IPS DF 4.7 (cell line): ENCODE results near the gene ILF2.

Experiments used
- DNase-seq: peaks from one replicate; pipeline ENCODE4 v3.0.0-alpha.2; 2013; ENCODE audit warnings: low spot score; ENCODE audit errors: extremely low read depth

Gene ILF2

DNA sequence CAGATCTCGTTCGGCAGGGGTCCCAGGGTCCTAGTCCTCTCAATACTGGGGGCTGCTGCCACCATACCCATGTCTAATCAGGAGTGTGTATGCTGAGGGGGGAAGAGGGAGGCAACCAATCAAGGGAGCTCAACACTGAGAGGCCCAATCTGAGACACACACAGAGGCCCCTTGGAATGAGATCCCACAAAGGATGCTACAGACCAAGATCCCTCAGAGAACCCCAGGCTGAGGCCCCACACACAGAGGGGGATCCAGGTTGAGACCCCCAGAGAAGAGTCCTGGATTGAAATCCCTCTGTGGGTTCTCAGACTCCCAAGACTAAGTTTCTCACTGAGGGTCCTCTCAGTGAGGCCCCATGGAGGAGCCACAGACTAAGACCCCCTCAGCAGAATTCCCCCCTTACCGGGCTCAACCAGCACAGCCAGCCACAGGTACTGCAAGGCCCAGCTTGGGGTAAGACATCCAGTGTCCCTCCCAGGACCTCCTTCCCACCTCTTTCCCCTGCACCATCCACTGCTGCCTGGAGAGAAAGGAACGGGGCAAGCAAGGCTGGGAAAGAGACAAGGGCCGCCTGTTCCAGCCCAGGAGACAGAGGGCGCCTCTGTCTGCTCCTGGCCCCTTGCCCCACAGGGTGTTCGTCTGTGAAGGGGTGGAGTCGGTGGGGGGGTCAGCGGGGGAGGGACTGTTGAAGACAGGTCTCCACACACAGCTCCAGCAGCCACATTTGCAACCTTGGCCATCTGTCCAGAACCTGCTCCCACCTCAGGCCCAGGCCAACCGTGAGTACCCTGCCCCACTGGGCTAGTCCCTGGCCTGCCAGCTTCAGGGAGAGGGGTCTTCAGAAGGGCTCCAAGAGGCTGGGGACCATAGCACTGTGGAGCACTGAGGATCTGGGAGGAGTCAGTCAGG lies 42.8 kb downstream of the ILF2 start, which contains the start of gene S100A1:
TSS of gene S100A1 (plus strand) at position 720 of the 912 bp plus-strand sequence. CDS start 2,088 bp downstream, outside the sequence.
- no peak for DNase-seq

DNA sequence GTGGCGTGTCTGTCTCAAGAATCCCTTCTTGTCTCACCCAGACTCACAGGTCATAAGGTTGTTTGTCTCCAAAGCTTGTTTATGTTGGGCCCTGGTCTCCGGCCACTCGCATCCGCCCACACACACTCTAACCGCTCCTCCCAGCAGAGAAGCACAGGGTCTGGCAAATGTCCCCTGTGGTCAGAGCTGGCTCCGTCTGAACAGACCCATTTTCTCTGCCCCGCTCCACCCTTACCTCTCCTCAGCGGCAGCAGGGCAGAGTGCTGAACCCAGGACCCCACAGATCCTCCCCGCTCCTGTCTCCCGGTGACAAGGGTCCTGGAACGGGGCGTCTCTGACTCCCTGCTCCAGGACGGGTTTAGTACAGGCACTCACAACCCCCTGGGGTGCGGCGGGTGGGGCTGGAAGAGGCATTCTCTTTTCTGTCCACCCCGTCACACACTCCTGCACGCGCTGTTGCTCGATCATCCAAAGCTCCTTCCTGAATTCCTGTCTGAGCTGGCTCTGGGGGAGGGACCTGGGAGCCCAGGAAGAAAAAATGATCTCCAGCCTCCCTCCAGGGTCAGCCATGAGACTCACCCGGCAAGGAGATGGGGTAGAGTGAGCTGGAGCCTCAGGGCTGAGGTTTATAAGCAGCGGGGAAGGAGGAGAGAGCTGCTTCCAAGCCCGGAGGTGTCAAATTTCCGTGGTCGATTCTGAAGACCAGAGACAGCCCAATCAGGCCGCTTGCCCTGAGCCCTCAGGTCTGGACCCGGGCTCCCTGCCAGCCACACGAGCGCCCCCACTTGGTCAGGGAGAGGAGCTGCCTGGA lies 43.7 kb downstream of the ILF2 start, which contains the start of gene S100A13:
TSS of gene S100A13 (minus strand) at position 602 of the 811 bp plus-strand sequence. CDS start 1,033 bp downstream, outside the sequence.
- DNase-seq, result peak; percentile 95

DNA sequence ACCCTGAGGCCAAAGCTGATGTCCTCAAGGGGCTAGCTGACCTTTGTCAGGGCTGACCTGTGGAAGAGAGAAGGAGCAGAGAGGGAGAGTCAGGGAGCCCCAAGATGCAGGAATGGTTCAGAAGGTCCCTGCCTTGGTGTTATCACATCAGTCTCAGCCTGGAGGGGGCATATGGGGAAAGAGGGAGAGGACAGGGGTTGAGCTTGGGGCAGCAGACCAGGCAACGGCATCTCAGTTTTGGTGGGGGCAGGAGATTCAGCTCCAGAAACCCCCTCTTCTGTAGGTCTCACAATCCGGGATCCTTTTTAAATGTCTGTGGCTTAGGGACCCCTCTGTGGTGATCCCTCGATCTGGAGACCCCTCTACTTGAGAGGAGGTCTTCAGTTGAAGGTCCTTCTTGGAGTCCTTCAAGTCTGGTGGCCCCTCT lies 44.3 kb downstream of the ILF2 start:
- DNase-seq, result no peak

DNA sequence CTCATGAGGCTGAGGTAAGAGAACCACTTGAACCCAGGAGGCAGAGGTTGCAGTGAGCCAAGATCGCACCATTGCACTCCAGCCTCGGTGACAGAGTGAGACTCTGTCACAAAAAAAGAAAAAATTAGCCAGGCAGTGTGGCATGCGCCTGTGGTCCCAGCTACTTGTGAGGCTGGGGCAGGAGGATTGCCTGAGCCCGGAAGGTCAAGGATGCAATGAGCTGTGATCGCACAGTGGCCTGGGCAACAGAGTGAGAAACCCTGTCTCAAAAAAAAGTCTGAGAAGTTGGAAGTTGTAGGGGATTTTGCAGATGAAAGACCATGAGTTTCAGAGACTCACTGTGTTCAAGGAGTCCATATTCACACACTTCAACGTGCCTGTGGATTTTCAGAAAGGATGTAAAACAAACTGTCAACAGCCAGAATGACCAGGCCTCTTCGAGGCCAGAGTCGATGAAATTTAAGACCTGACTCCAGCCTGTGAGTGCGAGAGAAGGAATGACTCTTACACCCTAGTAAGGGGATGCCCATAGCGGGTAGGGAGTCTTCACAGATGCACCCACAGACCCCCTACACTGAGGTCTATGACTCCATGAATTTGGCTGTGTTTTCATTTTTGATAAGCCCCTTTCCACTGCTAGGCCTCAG lies 45.7 kb downstream of the ILF2 start:
- DNase-seq, result no peak

DNA sequence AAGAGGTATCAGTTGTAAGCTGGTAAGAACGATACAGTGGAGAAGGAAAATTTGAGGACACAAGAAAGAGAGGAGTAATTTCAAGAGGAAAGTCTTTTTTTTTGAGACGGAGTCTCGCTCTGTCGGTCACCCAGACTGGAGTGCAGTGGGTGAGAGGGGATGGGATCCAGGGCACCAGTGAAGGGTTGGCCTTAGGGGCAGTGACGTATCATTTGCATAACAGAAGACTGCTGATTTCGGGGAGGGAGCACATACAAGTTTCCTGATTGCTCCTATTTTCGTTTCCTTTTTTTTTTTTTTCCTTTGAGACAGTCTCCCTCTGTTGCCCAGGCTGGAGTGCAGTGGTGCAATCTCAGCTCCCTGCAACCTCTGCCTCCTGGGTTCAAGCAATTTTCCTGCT lies 47.7 kb downstream of the ILF2 start:
- DNase-seq, result no peak

DNA sequence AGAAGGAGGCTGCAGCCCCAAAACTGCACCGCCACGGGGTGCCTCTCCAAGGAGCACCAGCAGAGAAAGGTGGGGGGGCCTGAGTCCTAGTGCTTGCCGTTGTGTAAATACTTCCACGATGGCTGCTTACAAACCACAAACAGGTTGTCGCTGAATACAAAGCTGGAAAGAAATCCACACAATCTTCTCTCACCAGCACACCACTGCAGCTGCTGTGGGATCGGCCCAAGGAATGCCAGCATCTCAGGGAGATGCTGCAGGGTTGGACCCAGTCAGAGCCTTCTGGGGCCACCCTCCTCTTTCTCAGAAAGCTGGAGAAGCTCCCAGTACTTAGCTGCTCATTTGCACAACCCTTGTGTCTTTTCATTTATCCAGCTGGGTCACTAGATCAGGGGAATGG lies 51.6 kb downstream of the ILF2 start:
- DNase-seq, result no peak

DNA sequence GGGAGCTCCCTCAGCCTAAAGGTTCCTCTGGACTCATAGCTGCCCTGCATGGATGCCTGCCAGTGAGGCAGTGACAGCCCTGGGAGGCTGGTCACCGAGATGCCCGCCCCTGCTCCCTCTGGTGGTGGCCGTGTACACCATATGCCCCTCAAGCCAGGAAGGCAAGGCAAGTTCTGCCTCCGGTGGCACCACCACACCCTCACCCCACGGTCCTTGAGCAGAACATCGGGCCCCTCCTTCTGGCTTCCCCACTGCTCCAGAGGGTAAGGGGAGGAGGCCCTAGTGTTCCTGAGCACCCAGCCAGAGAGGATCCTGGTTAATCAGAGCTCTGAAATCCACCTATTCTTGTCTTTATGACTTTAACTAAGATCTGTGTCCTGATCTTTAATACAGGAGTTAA lies 53.1 kb downstream of the ILF2 start:
- no peak for DNase-seq

DNA sequence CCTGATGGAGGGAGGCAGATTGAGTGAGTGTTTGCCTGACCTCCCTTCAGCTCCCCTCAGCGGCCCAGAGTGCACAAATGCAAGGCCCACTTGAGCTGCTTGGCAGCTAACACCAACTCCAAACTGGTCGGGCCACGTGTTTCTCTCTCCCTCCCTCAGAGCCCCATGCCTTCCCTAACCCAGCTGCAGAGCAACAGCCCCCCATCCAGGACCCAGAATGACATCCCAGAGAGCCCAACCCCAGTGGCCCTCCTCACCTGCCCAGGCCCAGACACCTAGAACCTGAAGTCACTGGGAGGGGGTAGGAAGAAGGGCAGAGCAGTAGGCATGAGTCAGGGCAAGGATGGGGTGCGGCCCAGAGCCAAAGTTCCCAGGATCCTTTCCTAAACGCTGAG lies 53.9 kb downstream of the ILF2 start:
- DNase-seq, result no peak

DNA sequence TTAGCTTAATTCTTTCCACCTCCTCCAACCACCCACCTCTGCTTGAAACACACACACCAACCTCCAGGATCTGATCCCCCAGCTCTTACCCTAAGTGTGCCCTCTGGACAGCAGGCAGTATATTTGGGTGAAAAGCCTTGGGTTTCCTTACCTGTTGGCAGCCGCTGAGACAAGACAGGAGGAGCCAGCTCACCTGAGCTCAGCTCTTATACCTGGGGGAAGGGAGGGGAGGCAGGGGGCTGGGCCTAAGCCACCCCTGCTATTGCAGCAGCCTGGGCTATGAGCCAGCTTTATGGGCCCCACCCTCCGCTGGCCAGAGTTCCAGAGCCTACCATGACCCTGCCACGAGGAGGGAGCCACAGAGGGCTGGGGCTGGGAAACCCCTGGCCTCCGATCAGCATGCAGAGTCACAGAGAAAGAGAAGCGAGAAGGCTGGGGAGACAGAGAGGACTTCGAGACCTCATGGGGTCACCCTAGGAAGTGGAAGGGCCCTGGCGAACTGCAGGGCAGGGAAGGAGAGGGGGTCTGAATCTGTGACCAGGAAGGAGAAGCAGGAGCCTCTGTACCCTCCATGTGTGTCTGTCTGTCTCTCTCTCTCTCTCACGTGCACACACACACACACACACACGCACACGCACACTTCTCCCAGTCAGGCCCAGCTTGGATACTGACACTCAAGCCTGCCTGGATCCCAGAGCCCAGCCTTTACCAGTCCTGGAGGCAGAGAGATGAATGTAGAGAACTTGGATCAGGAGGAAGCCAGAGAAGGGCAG lies 54.5 kb downstream of the ILF2 start, which contains the start of gene S100A14:
TSS of gene S100A14 (minus strand) at position 182 of the 773 bp plus-strand sequence. CDS start 467 bp downstream, outside the sequence.
- no peak for DNase-seq

DNA sequence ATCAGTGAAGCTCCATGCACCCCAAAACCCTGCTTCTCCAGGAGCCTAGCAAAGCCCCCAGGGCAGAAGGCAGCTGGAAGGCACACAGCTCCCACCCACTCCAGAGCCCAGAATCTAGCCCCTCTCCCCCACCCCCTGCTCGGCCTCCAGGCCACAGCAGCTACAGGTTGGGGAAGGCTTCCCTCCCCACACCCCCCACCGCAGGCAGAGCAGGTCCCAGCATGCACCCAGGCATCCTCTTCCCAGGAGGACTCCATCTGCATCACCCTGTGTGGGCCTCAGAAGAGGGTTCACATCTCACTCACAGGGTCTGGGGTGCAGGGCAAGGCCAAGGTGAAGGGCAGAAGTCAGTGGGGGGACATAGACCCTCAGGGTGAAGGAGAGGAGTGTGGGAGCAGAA lies 55.4 kb downstream of the ILF2 start:
- DNase-seq, result no peak

DNA sequence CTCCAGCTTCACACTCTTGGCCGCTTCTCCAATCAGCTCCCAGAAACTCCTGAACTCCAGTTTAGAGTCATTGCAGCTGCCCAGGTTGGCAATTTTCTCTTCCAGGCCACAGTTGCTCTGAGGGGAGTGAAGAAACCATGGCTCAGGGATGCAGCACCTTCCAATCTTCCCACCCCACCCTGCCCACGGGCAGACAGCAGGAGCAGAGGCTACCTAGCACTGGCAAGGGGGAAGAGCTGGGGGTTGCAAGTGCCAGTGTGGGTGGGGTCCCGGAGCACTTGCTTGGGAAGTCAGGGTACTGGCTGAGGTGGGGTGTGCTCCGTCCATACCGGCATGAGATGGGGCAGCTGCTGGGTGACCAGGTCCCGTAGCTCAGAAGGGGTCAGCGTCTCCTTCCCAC lies 55.9 kb downstream of the ILF2 start:
- no peak for DNase-seq

DNA sequence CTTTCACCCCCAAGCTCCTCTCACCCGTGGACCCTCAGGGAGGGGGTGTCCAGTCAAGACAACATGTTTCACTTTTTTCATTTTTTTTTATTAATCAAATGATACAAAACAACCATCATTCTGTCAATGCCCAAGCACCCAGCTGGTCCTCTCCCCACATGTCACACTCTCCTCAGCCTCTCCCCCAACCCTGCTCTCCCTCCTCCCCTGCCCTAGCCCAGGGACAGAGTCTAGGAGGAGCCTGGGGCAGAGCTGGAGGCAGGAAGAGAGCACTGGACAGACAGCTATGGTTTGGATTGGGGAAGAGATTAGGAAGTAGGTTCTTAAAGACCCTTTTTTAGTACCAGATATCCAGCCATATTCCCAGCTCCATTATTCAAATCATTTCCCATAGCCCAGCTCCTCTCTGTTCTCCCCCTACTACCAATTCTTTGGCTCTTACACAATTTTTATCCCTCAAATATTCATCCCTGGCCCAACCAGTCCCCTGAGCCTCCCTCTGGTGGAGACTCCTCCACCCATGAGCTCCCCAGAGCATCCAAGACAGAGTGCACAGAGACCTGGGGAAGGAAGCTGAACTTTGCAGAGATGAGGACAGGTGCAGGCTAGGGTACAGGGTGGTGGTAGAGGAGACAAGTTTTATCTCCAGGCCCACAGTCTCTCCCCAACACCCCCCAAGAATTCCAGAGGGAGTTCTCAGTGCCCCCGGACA lies 56.4 kb downstream of the ILF2 start:
- DNase-seq, result no peak

DNA sequence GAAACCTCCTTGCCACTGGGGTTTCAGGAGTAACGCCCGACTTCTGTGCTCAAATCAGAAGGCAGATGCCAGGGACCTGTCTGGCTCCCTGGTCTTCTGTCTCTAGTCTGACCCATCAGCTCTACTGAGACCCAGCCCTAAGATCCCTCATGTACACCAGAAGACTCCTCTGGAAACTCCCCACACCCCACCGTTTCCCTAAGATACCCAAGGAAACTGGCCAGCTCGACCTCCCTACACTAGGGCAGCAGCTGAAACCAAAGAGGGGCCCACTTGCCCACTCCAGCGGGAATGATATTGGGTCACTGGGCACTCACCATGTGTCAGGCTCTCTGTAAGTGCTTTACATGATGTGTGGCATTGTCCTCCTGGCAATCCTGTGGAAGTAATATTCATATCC lies 57.4 kb downstream of the ILF2 start:
- DNase-seq, result no peak

DNA sequence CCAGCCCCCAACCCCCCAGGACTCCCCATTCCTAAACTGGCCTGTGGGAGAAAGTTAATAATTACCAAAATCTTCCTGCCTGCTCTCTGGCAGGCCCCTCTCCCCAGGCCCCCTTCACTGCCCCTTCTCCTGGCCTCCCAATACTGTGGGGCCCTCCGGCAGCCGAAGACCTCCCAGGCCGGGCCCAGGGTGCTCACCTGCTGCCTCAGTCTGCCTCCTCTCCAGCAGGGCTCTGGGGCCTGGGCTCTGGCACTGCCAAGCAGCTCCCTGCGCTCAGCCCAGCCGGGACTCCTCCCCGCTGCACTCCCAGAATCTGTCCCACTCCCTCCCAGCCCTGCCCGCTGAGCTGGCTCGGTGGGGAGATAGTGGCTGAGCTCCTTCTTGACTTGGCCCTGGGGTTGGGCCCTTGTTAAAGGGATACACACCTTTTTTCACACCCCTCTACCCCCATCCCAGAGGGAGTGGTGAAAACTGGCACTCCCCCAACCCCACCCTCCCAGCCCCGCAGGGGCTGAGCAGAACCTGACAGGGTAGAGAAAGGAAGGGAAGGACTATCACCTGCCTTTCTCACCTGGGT lies 58.0 kb downstream of the ILF2 start, which contains the start of gene S100A16:
TSS of gene S100A16 (minus strand) at position 383 of the 577 bp plus-strand sequence. CDS start 4,986 bp downstream, outside the sequence.
- DNase-seq, result no peak

DNA sequence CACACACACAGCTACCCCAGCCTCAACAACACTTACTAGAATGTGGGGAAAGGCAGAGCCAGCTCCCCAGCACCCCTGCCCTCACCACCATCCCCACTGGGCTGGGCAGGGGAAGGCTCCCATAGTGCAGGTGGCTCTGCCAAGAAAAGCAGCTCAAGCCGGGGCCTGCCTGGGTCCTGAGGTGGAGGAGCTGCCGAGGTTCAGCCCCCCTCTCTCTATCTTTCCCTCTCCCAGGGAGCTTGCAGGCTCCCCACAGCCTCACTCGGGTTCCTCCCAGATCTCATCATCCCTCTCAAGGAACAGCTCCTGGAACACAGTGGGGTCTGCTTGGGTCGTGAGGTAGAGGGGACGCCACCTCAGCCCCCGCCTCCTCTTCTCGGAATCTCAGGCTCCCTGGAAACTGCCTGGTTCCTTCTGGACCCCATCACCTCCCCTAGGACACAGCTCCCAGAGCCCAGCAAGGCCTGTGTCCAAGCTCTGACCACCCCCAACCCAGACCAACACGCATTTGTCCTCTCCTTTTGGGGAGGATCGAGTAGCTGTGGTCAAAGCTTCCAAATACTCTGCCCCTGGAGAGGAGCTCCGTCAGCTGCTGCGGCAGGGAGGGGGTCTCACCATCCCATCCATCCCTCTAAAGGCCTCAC lies 58.6 kb downstream of the ILF2 start:
- DNase-seq, result no peak
